GM10266 (cell line): Measurements from ENCODE around the gene PNKD.
"Not testable (repeated sequence)": the region's sequence is repeated elsewhere in the genome, so short reads cannot be mapped to it uniquely, and the experiment has no call there.

Experiments used
- DNase-seq: peaks from one replicate; pipeline ENCODE4 v3.0.0; 2012; ENCODE audit errors: extremely low spot score
- CTCF ChIP-seq: IDR thresholded peaks from 2 replicates; pipeline ENCODE4 v1.5.1; 2012; ENCODE audit warnings: mild to moderate bottlenecking, low read depth; ENCODE audit not compliant: control insufficient read depth, insufficient read depth; ENCODE audit errors: missing control alignments

The PNKD gene

GRCh38 chr2:218307415-218308090 is 37.2 kb downstream of the PNKD start:
- DNase-seq = no peak
- no peak for TF ChIP-seq CTCF

- no peak for DNase-seq
- TF ChIP-seq CTCF = no peak
Observed at GRCh38 chr2:218310853-218311540, 40.7 kb downstream of the PNKD start.

- DNase-seq = not testable (repeated sequence)
Observed at GRCh38 chr2:218311541-218312266, 41.4 kb downstream of the PNKD start.

- TF ChIP-seq CTCF = no peak
- no peak for DNase-seq
Observed at GRCh38 chr2:218312267-218312756, 42.0 kb downstream of the PNKD start.

GRCh38 chr2:218313356-218313755 is 43.0 kb downstream of the PNKD start:
- no peak for DNase-seq

GRCh38 chr2:218314764-218315163 is 44.4 kb downstream of the PNKD start:
- not testable (repeated sequence) for DNase-seq

More at GRCh38 chr2:218313356-218313755, 43.0 kb downstream of the PNKD start:
- TF ChIP-seq CTCF = no peak

GRCh38 chr2:218315397-218315796 is 45.1 kb downstream of the PNKD start:
- DNase-seq = no peak
- no peak for TF ChIP-seq CTCF

- TF ChIP-seq CTCF = no peak
Observed at GRCh38 chr2:218317303-218317630, 46.9 kb downstream of the PNKD start.

More at GRCh38 chr2:218317303-218317630, 46.9 kb downstream of the PNKD start:
- DNase-seq = no peak
